Tibial nerve (tissue), 4 donors: Measurements from ENCODE around the gene SCRG1. TPM values are rescaled to one million over a fixed set of nuclear protein-coding genes. Genes with fewer than 3 reads are reported as not detected.

Source experiments
- DNase-seq, 2 donors: peaks; one replicate each; pipeline ENCODE4 v3.0.0-alpha.2; 2019; ENCODE audit warnings: low spot score in 2 of 2
- H3K27ac ChIP-seq, 4 donors: fragments of 200-600 bp; sonication (generic) in 3 of 4; one replicate each; pipeline ENCODE4 v1.5.1; 2017 to 2019; ENCODE audit warnings: mild to moderate bottlenecking in 1 of 4
- H3K27me3 ChIP-seq, 2 donors: fragments of 200-600 bp; sonication (generic) in 1 of 2; one replicate each; pipeline versions ENCODE4 v1.5.1 to v1.6.0; 2017 to 2019
- H3K36me3 ChIP-seq, 3 donors: fragments of 200-600 bp; sonication (generic); one replicate each; pipeline ENCODE4 v1.5.1; 2018 to 2019
- H3K4me1 ChIP-seq, 4 donors: fragments of 200-600 bp; sonication (generic) in 3 of 4; one replicate each; pipeline ENCODE4 v1.5.1; 2017 to 2019
- H3K4me3 ChIP-seq, 4 donors: fragments of 200-600 bp; sonication (generic) in 3 of 4; one replicate each; pipeline ENCODE4 v1.5.1; 2017 to 2019; ENCODE audit warnings: mild to moderate bottlenecking in 1 of 4, moderate library complexity in 1 of 4
- H3K9me3 ChIP-seq, 4 donors: fragments of 200-600 bp; sonication (generic) in 3 of 4; one replicate each; pipeline ENCODE4 v1.5.1; 2017 to 2019
- EP300 ChIP-seq, 2 donors: sonication (generic); formaldehyde crosslinking; IDR thresholded peaks; one replicate each; pipeline ENCODE4 v1.6.1; 2017; ENCODE audit warnings: antibody characterized with exemption in 2 of 2, mild to moderate bottlenecking in 1 of 2
- POLR2A ChIP-seq, 2 donors: fragments of 450-650 bp; IDR thresholded peaks; one replicate each; pipeline ENCODE4 v1.6.1; 2017; ENCODE audit warnings: antibody characterized with exemption in 2 of 2, mild to moderate bottlenecking in 2 of 2, moderate library complexity in 2 of 2
- WGBS, 2 donors: methylation state at CpG; one replicate each; pipeline ENCODE4 v1.1.5; 2018; 5-methylcytosine and 5-hydroxymethylcytosine counted together
- total RNA-seq, 4 donors: library from RNA; depleted of rRNA; stranded (reverse); fragments of >200 nt; gene quantifications; one replicate each; pipeline ENCODE4 v1.1.0, GENCODE V29; 2016
- TF ChIP-seq, protein P1 (sequence below), 5 experiments: fragments of 200-600 bp in 3 of 5; fragments of 450-650 bp in 2 of 5; sonication (generic) in 3 of 5; IDR thresholded peaks; one replicate each; pipeline ENCODE4 v1.5.1; 2016 to 2019; ENCODE audit warnings: antibody characterized with exemption in 5 of 5, mild to moderate bottlenecking in 3 of 5, moderate library complexity in 2 of 5

SCRG1 gene
- total RNA-seq, 4 donors from 2014 or later: 0.21 to 2.2 (median 0.59) TPM

DNA sequence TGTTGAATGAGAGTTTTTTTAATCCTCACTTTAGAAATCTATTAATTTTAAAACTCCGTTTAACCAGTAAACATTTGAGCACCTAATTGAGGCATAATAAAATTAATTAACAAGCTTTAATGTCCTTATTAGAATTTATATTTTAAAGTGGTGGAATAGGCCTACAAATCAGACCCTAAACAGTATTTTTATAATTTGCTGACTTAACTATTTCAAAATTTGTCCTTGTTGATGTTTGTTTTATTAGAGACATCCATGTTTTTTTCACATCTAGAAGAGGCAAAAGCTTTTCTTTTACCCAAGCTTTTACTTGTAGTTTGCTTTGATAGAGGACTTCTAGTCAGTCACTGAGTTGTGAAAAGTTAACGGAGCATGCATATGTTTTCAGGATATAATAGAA, 24.3 kb downstream of the SCRG1 start:
- TF ChIP-seq, protein P1, sequence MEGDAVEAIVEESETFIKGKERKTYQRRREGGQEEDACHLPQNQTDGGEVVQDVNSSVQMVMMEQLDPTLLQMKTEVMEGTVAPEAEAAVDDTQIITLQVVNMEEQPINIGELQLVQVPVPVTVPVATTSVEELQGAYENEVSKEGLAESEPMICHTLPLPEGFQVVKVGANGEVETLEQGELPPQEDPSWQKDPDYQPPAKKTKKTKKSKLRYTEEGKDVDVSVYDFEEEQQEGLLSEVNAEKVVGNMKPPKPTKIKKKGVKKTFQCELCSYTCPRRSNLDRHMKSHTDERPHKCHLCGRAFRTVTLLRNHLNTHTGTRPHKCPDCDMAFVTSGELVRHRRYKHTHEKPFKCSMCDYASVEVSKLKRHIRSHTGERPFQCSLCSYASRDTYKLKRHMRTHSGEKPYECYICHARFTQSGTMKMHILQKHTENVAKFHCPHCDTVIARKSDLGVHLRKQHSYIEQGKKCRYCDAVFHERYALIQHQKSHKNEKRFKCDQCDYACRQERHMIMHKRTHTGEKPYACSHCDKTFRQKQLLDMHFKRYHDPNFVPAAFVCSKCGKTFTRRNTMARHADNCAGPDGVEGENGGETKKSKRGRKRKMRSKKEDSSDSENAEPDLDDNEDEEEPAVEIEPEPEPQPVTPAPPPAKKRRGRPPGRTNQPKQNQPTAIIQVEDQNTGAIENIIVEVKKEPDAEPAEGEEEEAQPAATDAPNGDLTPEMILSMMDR (IDR thresholded peaks at IDR 0.05): no peak
- TF ChIP-seq EP300 (IDR thresholded peaks at IDR 0.05) (no peak), POLR2A (IDR thresholded peaks at IDR 0.05) (no peak)
- 84 to 95% methylated on average over 2 of the region's 2 CpGs for WGBS, 2 donors
- Histone ChIP-seq H3K27ac (peak overlapping the region in 2 of 4 donors; percentile 31 to 96), H3K27me3 (peaks cover 0 to 3% of the 10 kb centered on the region in 2 donors), H3K36me3 (peaks cover 0 to 8% (median 0%) of the 10 kb centered on the region in 3 donors), H3K4me3 (no peak overlapping the region), H3K4me1 (peaks cover 0 to 31% (median 0%) of the 10 kb centered on the region in 4 donors), H3K9me3 (no peaks in the 10 kb centered on the region)
- DNase-seq: no peak

DNA sequence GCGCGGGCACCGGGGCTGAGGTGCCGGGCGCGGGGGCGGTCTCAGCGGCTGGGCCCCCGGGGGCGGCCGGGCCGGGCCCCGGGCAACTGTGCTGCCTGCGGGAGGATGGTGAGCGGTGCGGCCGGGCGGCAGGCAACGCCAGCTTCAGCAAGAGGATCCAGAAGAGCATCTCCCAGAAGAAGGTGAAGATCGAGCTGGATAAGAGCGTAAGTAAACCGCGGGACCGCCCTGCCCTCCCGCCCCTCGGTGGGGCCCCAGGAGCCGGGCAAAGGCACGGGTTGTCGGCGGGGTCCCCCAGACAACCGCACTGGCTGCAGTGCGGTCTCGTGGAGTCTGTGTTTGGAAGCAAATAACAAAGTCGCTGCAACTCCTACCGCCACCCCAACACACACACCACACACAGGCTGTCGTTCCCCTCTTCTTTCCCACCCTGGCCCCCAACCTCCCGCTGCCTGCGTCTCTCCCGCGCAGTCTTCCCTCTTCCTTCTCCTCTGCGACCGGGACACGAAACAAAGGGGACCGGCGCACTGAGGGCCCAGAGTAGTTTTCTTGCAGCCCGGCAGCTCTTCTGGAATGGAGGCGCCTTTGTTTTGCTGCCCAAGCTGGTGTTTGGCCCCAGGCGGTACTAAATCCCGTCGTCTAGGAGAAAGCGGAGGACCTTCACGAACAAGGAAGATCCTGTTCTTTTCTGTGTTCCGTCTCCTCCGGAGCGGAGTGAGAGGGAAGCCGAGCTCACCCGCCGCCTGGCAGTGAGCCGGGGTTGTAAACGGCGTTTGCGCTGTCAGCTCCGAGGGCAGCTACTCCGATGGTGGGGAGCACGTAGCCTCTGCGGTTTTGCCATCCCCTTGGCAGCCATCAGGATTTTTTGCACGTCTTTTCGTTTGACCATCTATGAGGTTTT, 27.4 kb downstream of the SCRG1 start:
- Histone ChIP-seq H3K27ac (peak overlapping the region; percentile 83 to 96 (median 92)), H3K27me3 (peaks cover 0 to 3% of the 10 kb centered on the region in 2 donors), H3K4me3 (peak overlapping the region; percentile 67 to 92 (median 80)), H3K9me3 (no peaks in the 10 kb centered on the region), H3K36me3 (peaks cover 0 to 8% (median 0%) of the 10 kb centered on the region in 3 donors), H3K4me1 (peaks cover 0 to 58% (median 0%) of the 10 kb centered on the region in 4 donors)
- peak; percentile 28 to 43 for DNase-seq
- 0% methylated on average over 47 to 48 of the region's 68 CpGs for WGBS, 2 donors
- TF ChIP-seq, protein P1 (IDR thresholded peaks at IDR 0.05): no peak
- TF ChIP-seq EP300 (IDR thresholded peaks at IDR 0.05) (peak in 1 of 2 donors; percentile 78), POLR2A (IDR thresholded peaks at IDR 0.05) (no peak)

DNA sequence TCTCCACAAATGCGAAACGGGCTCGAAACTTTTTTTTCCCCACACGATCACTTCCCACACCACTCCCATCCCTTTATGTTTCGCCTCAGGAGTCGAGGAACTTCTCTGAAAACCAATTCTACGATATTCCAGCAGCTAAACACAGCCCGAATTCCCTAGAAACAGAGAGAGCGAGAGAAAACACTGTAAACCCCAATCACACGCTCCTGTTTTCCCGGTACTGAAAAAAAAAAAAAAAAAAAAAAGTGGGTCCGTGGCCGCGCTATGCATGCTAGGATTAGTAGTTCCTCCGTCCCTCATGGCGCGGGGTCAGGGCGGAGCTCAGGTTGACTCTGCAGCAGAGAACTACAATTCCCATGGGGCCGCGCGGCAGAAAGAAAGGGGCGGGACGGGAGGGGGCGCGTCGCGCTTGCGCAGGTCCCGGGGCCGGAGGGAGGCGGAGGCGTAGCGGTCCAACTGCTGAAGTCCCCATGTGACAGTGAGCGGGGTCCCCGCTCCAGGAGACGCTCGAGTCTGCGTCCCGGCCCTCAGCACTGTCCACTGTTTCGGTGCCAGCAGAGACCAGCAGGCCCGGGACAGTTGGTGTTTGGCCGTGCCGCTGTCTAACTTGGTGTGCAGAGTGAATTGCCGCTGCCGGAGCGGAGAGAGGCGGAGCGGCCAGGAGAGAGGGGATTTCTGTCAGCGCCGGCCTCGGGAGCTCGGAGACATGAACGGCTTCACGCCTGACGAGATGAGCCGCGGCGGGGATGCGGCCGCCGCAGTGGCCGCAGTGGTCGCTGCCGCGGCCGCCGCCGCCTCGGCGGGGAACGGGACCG, 28.2 kb downstream of the SCRG1 start, which contains the start of gene SAP30:
Gene SAP30 (plus strand): TSS at position 478 of the 815 bp plus-strand sequence. CDS start 229 bp downstream, at position 707.
- H3K27ac ChIP-seq: peak within 1 kb of the TSS; percentile 91 to 99 (median 96)
- peaks cover 0 to 3% of the 10 kb centered on the region in 2 donors for H3K27me3 ChIP-seq
- TF ChIP-seq, protein P1 (IDR thresholded peaks at IDR 0.05): peak in 2 of 5 experiments; percentile 22 to 25
- TF ChIP-seq EP300 (IDR thresholded peaks at IDR 0.05): peak; percentile 45 to 100
- peak; percentile 97 to 99 for TF ChIP-seq POLR2A (IDR thresholded peaks at IDR 0.05)
- WGBS, 2 donors: 1% methylated on average over 36 to 49 of the region's 72 CpGs
- H3K4me3 ChIP-seq: peak within 1 kb of the TSS; percentile 67 to 92 (median 80)
- DNase-seq: peak; percentile 98 to 99
- peaks cover 0 to 61% (median 0%) of the 10 kb centered on the region in 4 donors for H3K4me1 ChIP-seq
- peaks cover 0 to 2% (median 0%) of the 10 kb centered on the region in 3 donors for H3K36me3 ChIP-seq
- H3K9me3 ChIP-seq: no peaks in the 10 kb centered on the region

GRCh38 chr4:173370130-173370476, 28.8 kb downstream of the SCRG1 start:
- Histone ChIP-seq H3K27ac (peak overlapping the region; percentile 91 to 99 (median 96)), H3K4me1 (peaks cover 0 to 60% (median 0%) of the 10 kb centered on the region in 4 donors), H3K9me3 (no peaks in the 10 kb centered on the region), H3K4me3 (peak overlapping the region; percentile 67 to 92 (median 80)), H3K36me3 (no peaks in the 10 kb centered on the region), H3K27me3 (peaks cover 0 to 3% of the 10 kb centered on the region in 2 donors)
- 0 to 1% methylated on average over 14 of the region's 14 CpGs for WGBS, 2 donors
- no peak for TF ChIP-seq EP300 (IDR thresholded peaks at IDR 0.05)
- TF ChIP-seq POLR2A (IDR thresholded peaks at IDR 0.05): no peak
- TF ChIP-seq, protein P1 (IDR thresholded peaks at IDR 0.05): no peak
- peak; percentile 54 to 62 for DNase-seq
